ENCODE results near the gene ARL6IP1.
"Not testable (repeated sequence)": the region's sequence is repeated elsewhere in the genome, so short reads cannot be mapped to it uniquely, and the experiment has no call there.

The ARL6IP1 gene

GRCh38 chr16:18788828-18789514 is 12.4 kb downstream of the ARL6IP1 start:
- TF ChIP-seq POLR2A (IDR thresholded peaks at IDR 0.05; ENCODE audit: low read length) (no peak), GATA1 (IDR thresholded peaks at IDR 0.05; ENCODE audit: low read depth, low read length) (no peak)
- peak; percentile 33 to 41 for DNase-seq

- TF ChIP-seq GATA1 (IDR thresholded peaks at IDR 0.05; ENCODE audit: low read depth, low read length) = no peak
- no peak for TF ChIP-seq POLR2A (IDR thresholded peaks at IDR 0.05; ENCODE audit: low read length)
Observed at GRCh38 chr16:18784917-18785623, 16.3 kb downstream of the ARL6IP1 start.

GRCh38 chr16:18783430-18784341 is 17.7 kb downstream of the ARL6IP1 start:
- TF ChIP-seq GATA1 (IDR thresholded peaks at IDR 0.05; ENCODE audit: low read depth, low read length) (no peak), POLR2A (IDR thresholded peaks at IDR 0.05; ENCODE audit: low read length) (no peak)

More at GRCh38 chr16:18784917-18785623, 16.3 kb downstream of the ARL6IP1 start:
- DNase-seq = no peak

GRCh38 chr16:18782697-18783429 is 18.5 kb downstream of the ARL6IP1 start:
- TF ChIP-seq GATA1 (IDR thresholded peaks at IDR 0.05; ENCODE audit: low read depth, low read length) (no peak), POLR2A (IDR thresholded peaks at IDR 0.05; ENCODE audit: low read length) (no peak)
- DNase-seq = no peak

More at GRCh38 chr16:18783430-18784341, 17.7 kb downstream of the ARL6IP1 start:
- DNase-seq = no peak

GRCh38 chr16:18781232-18781631 is 20.1 kb downstream of the ARL6IP1 start:
- not testable (repeated sequence) for DNase-seq

GRCh38 chr16:18780460-18781026 is 20.8 kb downstream of the ARL6IP1 start:
- not testable (repeated sequence) for DNase-seq

- not testable (repeated sequence) for DNase-seq
Observed at GRCh38 chr16:18777664-18778063, 23.7 kb downstream of the ARL6IP1 start.

GRCh38 chr16:18776334-18776733 is 25.0 kb downstream of the ARL6IP1 start:
- DNase-seq = not testable (repeated sequence)

GRCh38 chr16:18774651-18775050 is 26.7 kb downstream of the ARL6IP1 start:
- DNase-seq = not testable (repeated sequence)

- not testable (repeated sequence) for DNase-seq
Observed at GRCh38 chr16:18772171-18772570, 29.2 kb downstream of the ARL6IP1 start.

GRCh38 chr16:18770336-18770962 is 30.9 kb downstream of the ARL6IP1 start:
- not testable (repeated sequence) for DNase-seq

- DNase-seq = not testable (repeated sequence)
Observed at GRCh38 chr16:18767217-18767616, 34.1 kb downstream of the ARL6IP1 start.

GRCh38 chr16:18762713-18763112 is 38.6 kb downstream of the ARL6IP1 start:
- DNase-seq = not testable (repeated sequence)

GRCh38 chr16:18759598-18760520 is 41.5 kb downstream of the ARL6IP1 start:
- peak; percentile 63 to 79 for DNase-seq

GRCh38 chr16:18757960-18758660 is 43.2 kb downstream of the ARL6IP1 start:
- DNase-seq = not testable (repeated sequence)

GRCh38 chr16:18756639-18757038 is 44.7 kb downstream of the ARL6IP1 start:
- not testable (repeated sequence) for DNase-seq

GRCh38 chr16:18742870-18743269 is 58.5 kb downstream of the ARL6IP1 start:
- not testable (repeated sequence) for DNase-seq
